Jurkat, Clone E6-1 (cell line): ENCODE data around the gene TMEM150B.
A peak's percentile ranks its signal among the peaks of the same experiment; 100 is the strongest.

Experiments
- DNase-seq: peaks from one replicate; pipeline ENCODE4 v3.0.0-alpha.2; 2011; ENCODE audit warnings: low read depth, low spot score
- H3K4me3 ChIP-seq: 2 replicates; pipeline ENCODE4 v1.5.1; 2011; ENCODE audit warnings: mild to moderate bottlenecking, low read length, control low read depth, moderate library complexity

TMEM150B gene

DNA sequence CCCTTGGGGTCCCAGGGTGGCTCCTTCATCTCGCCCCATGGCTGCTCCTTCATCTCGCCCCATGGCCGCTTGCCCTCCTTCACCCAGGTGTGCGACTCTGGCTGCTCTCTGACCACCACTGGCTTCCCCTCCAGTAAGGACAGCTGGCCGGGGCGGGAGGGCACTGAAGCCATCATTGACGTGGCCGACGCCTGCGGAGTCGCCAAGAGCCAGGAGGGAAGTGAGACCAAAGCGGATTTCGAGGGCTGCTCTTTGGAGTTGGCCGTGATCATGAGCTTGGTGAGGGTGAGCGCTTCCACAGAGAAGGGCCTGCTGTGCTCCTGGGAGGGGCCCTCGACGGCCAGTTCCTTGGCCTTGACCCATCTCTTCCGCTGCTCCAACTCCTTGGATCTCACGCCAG lies 33.4 kb upstream of the TMEM150B start:
- H3K4me3 ChIP-seq = no peak overlapping the region
- DNase-seq = no peak

DNA sequence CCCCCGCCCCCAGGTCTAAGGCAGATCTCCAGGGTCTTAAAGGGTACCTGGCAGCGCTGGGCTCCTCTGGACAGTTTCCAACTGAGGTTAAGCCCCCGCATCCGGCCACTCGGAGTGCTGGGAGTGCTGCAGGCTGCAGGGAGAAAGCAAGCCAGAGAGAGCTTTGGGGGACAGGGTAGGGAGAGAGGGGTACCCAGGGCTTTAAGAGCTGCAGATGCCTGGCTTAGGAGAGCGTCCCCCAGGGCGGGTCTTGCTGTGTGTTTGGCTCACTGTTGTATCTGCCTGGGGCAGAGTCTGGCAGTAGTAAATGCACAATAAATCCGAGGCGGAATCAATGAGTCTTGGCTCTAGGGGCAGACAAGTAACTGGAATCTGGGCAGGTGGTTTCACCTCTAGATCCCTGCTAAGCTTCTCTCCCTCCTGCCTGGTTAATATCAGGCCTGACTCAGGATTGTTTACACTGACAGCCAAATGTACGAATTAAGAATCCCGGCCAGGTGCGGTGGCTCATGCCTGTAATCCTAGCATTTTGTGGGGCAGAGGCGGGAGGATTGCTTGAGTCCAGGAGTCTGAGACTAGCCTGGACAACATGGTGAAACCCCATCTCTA lies 30.2 kb upstream of the TMEM150B start:
- H3K4me3 ChIP-seq = no peak overlapping the region
- DNase-seq = no peak

DNA sequence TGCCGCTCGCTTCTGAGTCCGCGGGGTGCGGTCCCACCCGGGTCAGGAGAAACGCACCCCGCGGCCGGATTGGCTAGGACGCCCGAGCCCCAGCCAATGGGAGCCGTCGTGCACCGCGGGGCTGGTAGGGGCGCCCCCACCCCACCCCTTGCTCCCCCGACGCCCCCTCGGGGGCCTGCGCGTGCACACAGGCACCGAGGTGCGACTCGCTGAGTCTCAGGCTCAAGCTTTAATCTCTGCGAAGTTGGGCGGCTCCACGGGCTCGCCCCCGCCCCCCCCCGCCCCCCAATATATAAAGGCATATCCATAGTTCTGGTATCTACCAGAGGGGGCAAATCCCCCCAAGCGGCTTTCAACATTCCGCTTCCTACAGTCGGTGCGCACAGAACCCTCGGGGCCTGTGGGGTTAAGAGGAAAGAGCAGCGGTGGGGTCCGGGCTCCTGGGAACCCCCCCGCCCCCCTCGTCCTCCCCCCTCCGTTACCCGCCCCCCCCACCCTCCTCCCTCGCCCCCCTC lies 29.6 kb upstream of the TMEM150B start, which contains the start of gene COX6B2:
COX6B2 (minus strand) TSS at position 22 of the 515 bp plus-strand sequence. CDS start 198 bp downstream, outside the sequence.
- H3K4me3 ChIP-seq = peak within 1 kb of the TSS; percentile 34
- DNase-seq = no peak

DNA sequence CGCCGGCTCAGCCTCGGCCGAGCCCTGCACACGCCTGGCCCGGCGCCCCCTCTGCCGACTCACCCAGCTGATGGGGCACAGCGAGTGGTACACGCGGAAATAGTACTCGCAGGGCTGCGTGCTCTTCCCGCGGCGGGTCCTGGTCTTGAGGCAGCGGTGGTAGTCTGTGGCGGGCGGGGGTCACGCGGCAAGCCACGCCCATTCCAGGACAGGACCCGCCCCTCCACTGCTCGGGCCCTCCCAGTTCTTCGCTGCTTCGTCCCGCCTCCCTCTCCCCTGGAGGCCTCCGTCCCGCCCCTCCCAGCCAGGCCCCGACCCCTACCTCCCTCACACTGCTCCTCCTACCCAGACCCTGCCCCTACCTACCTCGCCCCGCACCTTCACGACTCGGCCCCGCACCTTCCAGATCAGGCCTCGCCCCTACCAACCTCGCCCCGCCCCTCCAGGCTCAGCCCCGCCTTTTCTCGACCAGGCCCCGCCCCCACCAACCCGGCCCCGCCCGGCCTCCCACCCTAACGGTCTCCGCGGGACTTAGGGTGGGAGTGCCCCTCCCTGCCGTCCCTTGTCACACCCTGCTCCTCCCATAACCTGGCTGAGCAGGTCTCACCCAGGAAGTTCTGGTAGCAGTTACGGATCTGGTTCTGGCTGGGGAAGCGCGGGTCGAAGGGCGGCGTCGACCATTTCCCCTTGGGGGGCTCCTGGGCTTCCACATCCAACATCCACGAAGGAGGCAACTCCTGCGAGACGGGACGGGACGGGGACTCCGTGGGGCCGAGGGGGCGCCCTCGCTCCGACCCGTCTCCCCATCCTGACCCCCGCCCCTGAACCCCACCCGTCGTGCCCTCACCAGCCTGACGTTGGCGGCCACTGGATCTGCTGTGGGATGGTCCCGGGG lies 28.9 kb upstream of the TMEM150B start:
- peak overlapping the region; percentile 34 for H3K4me3 ChIP-seq
- no peak for DNase-seq

DNA sequence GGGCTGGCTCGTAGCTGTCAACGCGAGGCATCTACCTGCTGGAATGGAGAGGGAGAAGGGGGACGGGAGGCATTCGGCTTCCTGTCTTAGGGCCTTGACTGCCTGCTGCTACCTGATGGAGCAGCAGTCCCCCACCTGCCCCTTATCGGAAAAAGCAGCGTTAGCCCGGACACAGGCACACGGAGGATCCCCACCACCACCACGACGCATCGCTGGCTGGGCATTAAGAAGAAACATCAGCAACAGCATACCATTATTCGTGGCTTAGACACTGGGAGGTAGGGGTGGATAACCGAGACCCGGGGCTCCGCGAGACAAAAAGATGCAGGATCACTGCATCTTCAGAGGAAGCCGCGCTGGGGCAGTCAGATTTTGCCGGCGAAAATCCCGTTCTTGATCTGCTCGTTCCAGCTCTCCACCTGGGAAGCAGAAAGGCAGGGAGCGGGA lies 28.2 kb upstream of the TMEM150B start:
- peak overlapping the region; percentile 34 for H3K4me3 ChIP-seq
- no peak for DNase-seq

DNA sequence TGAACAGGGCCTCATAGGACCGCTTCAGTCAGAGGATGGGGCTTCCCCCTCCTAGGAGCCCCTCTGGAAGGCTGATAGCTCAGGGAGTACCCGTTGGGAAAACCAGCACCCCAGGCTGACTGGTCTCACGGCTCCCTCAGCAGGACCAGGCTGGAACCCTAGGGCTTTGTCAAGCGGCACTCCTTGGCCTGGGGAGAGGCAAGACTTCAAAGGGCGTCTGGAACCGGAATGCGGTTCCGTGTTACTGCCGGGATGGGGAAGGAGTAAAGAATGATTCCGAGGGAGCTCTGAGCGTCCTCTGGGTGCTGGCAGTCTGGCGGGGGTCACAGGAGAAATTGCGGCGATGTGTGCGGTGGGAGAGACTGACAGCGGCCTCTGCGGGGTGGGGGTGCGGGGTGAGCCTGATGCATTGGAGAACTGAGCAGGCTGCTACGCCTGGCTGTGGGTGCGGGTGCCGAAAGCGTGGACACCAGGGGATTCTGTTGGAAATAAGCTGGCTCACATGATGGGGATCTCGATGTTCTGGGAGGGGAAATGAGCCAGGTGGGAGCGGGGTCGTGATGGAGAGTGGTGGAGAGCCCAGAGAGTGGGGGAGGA lies 27.5 kb upstream of the TMEM150B start:
- no peak for DNase-seq
- H3K4me3 ChIP-seq = no peak overlapping the region

DNA sequence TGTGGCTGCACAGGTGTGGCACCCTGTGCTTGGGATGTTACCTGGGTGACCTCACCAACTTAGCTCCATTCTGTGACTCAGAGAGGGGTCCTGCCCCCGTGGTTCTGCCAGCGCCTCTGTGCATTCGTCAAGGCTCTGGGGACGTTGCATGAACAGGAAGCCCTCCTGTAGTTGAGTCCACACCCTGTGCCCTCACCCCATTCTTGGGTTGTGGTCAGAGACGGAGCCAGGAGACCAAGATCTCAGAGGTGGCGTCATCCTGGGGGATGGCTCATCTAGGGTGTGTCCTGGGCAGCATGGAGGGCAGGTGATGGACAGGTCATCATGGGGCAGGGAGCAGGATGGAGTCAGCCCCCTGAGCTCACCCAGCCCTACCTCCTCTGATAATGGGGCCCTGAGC lies 26.9 kb upstream of the TMEM150B start:
- no peak overlapping the region for H3K4me3 ChIP-seq
- DNase-seq = no peak

DNA sequence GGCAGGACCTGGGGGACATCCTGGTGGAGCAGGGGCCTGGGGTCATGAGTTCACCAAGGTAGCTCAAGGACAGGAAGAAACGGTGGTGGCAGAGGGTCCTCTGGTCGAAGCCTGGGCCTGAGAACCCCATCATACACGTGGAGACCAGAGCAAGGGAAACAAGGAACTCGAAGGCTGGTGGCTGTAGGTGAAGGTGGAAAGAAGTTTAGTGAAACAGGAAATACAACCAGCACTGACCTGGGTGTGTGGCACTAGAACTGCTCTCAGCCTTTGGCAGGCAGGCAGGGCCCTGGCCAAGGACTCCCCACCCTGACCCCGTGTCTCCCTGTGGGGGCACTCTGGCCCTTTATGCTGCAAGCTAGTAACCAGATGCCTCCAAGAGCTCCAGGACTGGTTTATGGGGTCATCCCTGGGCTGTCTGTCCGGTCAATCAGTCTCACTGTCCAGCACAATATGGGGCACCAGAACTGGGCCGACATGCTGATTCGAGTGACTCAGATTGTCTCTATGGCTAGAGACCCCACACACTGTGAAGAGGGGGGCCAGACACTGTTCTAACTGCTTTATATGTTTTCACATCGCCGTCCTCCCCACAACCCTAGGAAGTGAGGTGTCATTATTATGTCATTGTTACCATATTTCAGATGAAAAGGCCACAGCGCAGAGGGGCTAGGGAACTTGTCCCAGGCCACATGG lies 25.6 kb upstream of the TMEM150B start:
- no peak overlapping the region for H3K4me3 ChIP-seq
- DNase-seq = no peak

DNA sequence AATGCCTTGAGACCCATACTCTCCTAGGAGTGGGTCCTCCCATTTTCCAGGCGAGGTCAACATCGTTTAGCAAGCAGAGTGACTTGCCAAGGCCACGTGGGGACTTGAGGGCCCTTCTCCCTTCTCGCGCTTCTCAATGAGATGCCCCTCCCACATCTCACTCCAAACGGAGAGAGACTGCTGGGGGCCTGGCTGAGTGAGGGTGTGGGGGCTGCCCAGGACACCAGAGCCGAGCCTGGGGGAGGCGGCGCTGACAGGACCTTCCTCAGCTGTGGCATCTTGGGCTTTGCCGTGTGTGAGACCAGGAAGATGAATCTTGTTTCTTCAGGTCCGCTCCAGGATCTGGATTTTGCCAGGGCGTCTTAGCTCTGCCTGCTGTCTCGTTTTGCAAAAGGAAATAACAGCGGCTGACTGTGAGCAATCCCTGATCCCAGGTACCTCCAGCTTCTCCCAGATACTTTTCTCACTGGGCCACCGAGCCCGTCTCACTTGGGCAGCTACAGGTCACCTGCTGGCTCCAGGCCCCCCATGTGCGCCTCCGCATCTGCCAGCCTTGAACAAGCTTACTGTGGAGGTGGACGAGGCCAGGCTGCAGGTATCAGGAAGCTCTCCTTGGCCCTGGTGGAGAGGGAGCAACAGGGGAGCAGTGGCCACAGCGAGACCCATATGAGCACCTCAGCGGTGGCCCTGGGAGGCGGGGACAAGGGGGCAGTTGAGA lies 23.3 kb upstream of the TMEM150B start:
- no peak for DNase-seq
- H3K4me3 ChIP-seq = no peak overlapping the region

DNA sequence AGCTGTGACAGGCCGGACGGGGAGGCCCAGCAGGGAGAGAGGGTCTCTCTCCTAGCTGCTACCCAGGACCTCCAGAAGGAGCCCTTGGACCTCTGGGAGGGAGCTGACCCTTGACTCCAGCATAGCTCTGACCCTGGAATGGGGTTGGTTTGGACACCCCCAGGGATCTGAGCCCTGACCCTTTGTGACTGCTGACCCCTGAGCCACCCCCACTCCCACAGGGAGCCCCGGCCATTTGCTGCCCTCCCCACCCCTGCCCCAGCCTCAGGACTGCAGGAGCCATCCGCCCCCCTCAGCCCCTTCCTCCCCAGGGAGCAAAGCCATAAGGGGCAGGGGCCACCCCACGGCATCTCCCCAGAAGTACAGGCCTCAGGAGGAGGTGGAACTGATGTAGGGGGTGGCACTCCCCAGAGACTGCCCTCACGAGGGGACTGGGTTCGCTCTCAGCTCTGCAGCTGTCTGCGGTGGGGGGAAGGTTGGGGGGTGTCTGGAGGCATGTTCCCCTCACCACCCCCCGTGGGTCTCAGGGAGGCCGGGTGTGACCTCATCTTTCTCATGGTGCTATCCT lies 22.4 kb upstream of the TMEM150B start:
- no peak overlapping the region for H3K4me3 ChIP-seq
- no peak for DNase-seq

DNA sequence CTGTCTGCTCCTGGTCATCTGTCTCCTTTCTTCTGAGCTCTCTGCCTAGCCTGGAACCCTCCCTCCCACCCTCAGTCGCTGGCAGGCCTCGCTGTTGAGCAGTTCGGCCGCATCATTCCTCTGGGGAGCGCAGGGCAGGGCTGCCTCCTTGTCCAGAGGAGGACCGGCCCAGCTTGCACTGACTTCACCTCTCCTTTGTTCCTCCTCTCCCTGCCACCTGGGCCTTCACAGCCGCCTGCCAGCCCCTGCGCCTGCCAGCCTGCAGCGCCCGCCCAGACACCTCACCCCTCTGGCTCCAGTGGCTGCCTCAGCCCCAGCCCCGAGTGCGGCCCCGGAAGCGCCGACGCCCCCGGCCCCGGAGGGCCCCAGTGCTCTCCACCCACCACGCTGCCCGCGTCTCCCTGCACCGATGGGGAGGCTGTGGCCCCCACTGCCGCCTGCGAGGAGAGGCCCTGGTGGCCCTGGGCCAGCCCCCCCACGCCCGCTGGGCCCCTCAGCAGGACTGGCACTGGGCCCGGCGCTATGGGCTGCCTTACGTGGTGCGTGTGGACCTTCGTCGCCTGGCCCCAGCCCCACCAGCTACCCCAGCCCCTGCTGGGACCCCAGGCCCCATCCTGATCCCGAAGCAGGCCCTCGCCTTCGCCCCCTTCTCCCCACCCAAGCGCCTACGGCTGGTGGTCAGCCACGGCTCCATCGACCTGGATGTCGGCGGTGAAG lies 21.7 kb upstream of the TMEM150B start:
- DNase-seq = no peak
- H3K4me3 ChIP-seq = no peak overlapping the region

DNA sequence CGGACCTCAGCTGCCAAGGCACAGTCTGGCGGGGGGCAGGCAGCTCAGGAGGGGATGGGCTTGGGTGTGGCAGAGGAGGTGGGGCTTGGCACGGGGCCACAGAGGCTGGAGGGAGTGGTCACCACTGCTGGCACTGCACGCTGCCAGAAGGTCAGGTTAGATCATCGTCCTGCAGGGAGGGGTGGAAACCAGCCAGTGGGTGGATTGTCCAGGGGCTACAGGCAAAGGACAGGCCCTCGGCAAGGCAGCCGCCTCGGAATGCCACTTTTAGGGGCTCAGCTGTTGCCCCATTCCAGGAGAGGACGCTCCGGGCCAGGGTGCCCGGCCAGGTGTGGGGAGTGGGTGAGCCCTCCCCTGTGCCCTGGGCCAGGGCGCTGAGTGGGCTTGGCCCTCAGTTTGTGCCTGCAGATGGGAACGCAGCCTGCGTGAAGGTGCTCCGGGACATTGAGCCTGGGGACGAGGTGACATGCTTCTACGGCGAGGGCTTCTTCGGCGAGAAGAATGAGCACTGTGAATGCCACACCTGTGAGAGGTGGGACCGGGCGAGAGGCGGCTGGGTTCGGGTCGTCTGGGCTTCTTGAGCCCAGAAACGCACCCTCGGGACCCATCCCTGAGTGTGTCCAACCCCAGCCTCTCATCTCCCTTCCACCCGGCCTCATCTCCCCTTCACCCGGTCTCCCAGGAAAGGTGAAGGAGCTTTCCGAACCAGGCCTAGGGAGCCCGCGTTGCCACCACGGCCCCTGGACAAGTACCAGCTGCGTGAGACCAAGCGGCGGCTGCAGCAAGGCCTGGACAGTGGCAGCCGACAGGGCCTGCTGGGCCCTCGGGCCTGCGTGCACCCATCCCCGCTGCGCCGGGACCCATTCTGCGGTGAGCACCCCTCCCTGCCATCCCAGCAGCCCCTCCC lies 20.9 kb upstream of the TMEM150B start:
- DNase-seq = no peak
- H3K4me3 ChIP-seq = no peak overlapping the region

DNA sequence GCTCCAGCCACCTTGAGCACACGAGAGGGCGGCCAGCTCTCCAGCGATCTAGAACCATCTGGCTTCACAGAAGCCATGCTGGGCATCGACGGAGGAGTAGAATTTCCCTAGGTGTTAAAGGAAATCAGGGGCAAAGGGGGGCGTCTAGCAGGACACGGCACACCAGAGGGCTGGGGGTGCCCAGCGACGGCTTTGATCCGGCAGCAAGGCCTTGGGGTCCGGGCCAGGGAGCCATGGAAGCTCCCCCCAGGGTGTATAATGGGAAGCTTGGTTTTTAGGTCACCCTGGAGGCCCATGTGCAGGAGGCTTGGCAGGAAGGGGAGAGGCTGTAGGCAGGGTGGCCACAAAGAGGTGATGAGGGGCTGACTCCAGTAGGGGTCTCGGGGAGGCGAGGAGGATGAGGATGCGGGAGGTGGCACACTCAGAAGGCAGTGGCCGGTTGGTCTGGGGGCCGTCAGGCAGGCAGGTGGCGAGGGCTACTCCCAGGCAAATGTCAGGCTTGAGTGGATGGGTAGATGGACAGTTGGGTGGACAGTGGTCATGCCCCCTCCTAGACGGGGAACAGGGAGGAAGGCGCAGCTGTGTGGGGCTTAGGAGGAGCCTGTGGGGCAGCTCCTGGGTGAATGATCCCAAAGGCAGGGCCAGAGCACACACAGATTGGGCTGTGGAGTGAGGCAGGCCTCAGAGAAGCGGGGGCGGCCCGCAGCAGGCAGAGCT lies 20.1 kb upstream of the TMEM150B start:
- no peak overlapping the region for H3K4me3 ChIP-seq
- DNase-seq = no peak

DNA sequence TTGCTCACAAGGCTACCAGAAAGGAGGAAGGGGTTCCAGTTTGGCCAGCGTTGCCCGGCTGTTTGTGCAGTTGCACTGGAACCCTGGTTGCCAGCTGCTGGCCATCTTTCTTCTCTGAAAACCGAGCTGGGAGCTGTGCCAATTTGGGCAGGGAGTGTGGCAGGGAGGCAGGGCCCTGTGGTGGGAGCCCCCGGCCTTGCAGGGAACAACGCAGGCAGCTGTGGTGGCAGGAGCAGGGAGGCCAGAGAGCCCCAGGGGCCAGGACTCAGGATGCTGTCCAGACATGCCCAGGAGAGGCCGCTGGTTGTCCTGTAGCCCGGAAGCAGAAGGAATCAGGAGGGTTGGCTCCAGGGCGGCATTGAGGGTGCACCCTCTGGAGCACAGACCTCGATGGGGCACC lies 19.3 kb upstream of the TMEM150B start:
- no peak overlapping the region for H3K4me3 ChIP-seq
- no peak for DNase-seq

DNA sequence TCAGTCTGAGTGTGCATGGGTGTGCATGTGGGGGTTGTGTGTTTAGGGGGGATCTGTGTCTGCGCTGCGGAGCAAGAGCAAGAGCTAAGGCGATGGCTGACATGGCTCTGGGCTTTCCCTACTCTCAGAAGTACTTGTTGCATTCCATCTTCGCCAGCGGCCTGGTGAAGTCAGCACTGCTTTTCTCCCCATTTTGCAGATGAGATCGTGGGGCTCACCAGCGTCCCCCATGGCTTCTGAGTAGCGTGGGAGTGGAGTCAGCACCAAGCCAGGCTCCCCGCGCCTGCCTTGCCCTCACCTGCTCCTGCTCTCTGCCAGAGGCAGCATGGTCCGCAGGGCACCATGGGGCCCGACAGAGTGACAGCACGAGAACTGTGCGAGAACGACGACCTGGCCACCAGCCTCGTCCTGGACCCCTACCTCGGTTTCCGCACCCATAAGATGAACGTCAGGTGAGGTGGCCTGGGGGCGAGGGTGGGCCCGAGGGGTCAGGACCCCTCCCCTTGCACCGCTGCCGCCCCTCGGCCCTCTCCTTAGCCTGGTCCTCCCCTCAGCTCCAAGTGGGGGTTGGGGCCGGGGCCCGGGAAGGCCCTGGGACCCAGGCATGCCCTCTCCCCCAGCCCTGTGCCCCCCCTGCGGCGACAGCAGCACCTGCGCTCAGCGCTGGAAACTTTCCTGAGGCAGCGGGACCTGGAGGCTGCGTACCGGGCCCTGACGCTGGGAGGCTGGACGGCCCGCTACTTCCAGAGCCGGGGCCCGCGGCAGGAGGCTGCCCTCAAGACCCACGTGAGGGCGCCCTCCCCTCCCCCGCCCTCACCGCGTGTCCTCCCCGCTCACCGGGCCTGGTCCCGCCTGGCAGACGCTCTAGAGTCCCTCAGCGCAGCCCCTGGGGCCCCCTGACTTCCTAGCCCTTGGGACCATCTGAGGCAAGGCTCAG lies 16.7 kb upstream of the TMEM150B start:
- peak overlapping the region; percentile 86 for H3K4me3 ChIP-seq

More for the DNA sequence above, 16.7 kb upstream of the TMEM150B start:
- DNase-seq = no peak
